ENCODE measurements around the gene NPHP4.

The NPHP4 gene

DNA sequence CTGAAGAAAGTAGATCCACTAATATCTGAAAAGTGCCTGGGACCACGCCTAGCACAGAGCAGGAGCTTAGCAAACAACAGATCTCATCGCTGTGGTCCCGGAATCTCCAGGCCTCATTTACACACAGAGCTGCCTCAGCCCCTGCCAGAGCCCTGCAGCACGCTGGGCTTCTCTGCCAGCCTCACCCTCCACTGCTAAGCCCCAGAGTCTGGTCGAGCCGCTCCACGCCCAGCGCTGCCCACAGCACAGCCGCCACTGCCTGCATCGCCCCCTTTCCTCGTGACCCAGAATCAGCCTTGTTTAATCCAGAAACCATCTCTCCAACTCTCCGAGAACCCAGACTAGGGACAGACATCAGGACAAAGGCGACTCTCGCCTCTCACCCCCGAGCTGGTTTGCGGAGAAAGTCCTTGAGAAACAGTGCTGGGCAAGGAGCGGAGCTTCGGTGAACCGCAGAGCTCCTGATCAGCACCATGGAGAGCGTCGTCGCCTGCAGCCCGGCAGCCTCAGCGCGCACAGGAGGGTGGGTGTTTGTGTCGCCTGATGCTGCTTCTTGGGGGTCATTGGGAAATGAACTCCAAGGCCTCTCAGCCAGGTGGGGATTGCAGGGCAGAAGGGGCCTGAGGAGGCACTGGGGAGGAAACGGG, 145.1 kb downstream of the NPHP4 start:
- DNase-seq = peak; percentile 38

GRCh38 chr1:5845376-5845775, 146.8 kb downstream of the NPHP4 start:
- no peak for DNase-seq

DNA sequence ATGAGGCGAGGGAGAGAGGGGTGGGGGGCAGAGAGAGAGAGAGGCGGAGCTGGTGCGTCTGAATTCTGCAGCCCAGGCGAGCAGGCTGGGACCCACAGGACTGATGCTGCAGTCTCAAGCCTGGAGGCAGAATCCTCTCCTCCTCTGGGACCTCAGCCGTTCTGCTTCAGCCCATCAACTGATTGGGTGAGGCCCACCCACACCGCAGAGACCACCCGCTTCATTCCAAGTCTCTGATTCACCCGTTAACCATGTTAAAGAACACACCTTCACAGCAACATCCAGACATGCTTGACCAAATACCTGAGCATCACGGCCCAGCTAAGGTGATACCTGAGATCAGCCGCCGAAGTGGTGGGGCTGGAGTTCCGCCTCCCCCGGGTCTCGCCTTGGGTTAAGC, 147.8 kb downstream of the NPHP4 start:
- DNase-seq = no peak

- DNase-seq = no peak
Measured at GRCh38 chr1:5843521-5844096, 148.6 kb downstream of the NPHP4 start.

DNA sequence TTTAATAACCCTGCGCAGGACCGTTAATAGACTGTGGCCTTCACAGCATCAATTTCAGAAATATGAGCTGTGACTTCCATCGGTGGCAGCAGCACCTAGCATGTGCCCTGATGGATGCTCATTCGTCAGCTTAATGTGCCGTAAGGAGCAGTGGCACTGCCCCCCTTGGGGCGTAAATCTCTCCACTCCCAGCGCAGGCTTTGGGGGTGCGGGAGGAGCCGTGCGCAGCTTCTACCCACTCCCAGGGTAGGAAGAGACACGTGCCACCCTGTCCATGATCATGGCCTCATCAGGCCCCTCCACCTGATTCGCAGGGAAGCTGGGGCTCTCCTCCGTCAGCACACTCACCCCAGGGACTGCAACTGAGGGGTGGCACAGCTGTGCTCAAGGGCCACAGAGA, 149.5 kb downstream of the NPHP4 start:
- DNase-seq = no peak

GRCh38 chr1:5840551-5841001, 151.6 kb downstream of the NPHP4 start:
- DNase-seq = no peak

DNA sequence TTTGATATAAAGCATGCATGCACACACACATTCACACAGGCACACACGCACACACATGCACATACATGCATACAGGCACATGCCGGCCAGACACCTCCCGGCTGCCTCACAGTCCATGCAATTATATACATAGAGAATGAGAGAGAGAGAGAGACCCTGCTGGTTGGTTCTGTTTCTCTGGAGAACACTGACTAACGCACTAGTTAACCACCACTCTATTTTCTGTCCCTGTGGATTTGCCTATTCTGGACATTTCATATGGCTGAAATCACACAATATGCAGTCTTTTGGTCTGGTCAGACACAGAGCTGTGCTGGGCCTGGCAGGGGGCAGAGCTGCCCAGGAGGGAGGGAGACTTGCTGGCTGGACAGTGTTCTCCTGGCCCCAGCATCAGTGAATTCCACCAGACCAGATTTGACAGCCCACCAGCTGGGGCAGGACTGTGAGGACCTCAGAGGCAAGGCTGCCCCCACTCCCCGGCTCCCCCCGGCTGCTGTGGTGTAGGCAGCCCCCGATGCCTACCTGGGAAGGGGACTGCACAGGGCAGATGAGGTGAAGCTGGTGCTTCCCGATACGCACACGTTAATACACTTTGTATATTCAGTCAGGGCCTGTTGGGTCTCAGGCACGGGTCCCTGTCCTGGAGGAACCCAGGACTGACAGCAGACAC, 152.2 kb downstream of the NPHP4 start:
- DNase-seq = no peak

- no peak for DNase-seq
Measured at GRCh38 chr1:5839161-5839880, 152.9 kb downstream of the NPHP4 start.

DNA sequence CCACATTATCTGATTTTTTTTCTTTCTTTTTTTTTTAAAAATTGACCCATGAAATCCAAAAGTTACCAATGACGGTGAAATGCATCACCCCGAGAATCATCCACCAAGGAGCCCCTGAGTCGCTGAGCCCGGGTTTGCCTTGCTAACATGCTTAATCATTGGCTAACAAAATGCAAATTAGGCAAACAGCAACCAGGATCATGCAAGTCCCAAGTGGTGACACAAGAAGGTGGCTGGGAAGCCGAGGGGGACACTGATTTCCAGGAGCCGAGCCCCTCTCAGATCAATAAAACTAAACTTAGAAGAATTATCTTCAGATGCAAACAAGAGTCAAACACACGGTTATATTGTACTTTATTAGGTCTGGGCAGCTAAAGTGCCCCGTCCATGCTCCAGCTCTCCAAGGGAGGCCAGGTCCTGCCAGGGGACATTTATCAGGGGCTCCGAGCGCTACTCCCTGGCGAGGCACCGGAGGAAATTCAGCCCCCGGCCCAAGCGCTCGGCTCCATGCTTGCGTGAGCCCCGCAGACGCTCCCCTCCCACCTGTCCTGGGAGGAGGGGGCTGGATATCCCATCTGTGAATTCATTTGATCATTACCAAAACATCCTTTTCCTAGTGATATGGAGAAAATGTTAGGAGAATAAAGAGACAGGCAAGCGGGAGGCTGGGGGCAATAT, 154.1 kb downstream of the NPHP4 start:
- no peak for DNase-seq

DNA sequence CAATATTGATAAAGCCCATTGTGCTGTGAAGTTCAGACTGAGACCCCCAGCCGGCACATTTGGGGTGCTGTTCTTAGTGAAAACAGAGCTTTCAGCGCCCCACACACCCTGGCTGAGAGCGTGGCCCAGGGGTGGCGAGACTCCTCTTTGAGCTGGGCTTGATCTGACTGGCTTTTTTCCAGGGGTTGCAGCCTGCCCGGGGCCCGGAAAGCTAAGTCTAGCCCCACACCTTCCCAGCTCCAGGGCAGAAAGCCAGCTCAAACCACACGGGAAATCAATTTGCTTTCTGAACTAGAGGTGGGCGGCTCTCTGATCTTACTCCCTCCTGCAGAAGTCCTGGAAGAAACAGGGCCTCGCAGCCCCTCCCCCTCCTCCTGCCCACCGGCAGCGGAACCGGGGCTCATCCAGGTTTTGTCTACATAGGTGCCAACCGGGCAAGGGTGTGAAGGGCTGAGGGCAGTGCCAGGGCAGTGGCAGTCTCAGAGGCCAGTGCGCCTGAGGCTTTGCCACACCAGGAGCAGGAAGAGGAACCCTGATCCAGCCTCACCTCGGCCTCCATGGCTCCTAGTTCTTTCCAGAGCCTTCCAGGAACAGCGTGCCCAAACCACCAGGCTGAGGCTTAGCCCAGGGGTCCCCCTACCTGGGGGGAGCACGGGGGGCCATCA, 155.3 kb downstream of the NPHP4 start:
- no peak for DNase-seq

DNA sequence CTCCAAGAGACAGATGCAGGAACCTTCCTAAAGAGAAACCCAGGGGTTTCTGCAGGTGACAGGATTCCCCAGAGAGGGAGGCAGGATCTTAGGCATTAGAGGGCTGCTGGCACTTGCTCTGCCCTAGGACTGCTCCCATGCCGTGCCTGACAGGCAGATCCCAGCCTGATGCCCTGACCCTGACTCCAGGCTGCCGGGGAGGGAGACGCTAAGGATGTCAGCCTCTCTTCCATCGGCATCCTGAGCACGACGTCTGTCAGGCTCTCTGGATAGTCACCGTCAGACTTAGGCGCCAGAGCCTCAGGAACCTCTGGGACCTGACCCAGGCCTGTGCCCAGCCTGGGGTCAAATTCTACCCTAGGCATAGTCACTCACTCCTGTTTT, 157.1 kb downstream of the NPHP4 start:
- DNase-seq = no peak

DNA sequence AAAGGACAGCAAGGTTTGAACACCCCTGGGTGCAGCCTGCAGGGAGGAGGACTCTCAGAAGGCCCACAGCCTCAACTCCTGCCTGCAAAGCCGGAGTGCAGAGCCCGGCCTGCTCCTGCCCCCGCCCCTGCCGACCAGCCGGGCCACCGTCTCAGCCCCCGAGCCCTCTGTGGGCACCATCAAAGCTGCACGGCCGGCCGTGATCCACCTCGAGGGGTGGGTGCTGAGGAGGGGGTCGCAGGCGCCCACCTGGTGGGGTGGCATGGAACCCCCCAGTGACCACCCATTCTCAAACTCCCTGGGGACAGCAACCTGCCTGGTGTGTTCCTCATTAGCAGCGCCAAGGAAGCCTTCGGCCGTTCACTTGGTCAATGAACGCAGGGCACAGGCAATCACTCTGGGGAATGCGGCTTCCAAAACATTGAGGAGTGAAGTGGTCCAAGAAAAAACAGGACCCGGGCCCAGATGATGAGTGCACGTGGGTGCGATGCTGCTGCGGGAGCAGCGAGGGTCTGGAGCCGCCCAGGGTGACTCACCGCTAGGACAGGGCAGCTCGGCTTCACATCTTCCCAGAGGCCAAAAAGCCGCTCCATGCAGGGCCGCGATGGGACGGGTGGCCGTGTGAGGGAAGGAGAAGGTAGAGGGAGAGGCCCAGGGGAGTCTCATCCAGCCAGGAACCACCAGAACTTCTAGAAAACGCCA, 157.6 kb downstream of the NPHP4 start:
- no peak for DNase-seq

GRCh38 chr1:5833911-5834310, 158.3 kb downstream of the NPHP4 start:
- no peak for DNase-seq

DNA sequence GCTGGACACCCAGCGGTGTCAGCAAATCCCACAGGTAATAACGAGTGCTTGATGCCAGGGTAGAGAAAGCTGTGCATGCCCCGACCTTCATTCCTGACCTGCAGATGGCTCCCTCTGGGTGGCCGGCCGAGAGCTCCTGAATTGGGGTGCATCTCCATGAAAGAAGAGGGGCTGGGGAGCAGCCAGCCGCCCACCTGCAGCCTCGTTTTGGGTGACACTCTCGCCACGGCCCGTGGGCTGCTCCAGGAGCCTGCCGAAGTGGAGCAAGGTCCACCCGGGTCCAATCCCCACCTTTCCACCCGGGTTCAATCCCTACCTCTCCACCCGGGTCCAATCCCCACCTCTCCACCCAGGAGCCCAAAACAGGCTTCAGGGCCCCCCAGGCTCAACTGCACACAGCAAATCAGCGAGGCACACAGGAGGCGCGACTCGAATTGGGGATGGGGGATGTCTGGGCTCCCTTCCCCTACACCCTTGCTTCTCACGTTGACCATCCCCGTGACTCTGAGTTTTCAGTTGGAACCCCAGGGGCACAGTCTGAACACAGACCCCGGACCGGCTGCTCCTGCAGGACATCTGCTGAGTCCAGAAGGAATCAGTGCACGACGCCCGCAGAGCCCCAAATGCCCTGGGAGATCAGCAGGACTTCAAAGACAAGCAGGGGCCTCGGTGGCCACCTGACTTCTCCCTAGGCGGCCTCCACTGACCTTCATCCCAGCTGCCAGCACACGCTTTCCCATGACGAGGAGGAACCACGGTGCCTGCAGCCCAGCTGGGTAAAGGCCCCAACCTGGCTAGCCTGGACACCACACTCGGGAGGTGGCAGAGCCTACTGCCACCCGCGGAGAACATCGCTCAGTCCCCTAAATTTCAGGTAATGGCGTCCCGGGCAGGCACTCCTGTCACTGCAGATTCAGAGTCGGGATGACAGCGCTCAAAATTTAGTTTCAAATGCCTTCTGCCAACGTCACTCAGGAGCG, 159.0 kb downstream of the NPHP4 start:
- DNase-seq = no peak

DNA sequence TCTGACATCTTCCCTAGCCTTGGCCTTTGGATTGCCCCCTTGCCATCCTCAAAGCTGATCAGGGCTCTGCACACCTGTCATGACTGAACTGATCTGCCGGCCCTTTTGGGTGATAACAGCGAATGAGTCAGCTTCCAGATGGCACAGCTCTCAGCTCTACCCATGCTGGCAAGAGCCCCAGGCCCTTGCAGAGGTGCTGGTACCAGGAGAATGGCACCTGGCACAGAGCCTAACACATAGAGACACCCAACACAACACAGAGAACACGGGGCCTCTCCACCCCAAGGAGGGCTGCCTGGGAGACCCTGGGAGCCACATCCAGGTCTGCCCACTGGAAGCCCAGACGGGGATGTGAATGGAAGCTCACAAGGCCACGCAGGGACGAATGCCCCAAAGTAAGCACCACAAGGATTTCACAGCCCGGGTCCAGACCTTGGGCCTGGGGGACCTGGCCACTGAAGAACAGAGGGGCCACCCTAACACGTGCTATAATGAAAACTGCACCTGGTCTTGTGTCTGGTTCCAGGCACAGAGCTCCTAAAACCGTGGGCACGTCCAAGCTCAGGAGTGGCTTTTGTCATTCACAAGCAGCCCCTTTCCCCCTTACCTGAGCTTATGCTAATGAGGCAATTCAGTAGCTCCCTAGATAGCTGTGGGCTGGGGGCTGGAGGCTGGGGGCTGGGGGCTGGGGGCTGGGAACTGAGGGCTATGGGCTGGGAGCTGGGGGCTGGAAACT, 160.5 kb downstream of the NPHP4 start:
- no peak for DNase-seq

DNA sequence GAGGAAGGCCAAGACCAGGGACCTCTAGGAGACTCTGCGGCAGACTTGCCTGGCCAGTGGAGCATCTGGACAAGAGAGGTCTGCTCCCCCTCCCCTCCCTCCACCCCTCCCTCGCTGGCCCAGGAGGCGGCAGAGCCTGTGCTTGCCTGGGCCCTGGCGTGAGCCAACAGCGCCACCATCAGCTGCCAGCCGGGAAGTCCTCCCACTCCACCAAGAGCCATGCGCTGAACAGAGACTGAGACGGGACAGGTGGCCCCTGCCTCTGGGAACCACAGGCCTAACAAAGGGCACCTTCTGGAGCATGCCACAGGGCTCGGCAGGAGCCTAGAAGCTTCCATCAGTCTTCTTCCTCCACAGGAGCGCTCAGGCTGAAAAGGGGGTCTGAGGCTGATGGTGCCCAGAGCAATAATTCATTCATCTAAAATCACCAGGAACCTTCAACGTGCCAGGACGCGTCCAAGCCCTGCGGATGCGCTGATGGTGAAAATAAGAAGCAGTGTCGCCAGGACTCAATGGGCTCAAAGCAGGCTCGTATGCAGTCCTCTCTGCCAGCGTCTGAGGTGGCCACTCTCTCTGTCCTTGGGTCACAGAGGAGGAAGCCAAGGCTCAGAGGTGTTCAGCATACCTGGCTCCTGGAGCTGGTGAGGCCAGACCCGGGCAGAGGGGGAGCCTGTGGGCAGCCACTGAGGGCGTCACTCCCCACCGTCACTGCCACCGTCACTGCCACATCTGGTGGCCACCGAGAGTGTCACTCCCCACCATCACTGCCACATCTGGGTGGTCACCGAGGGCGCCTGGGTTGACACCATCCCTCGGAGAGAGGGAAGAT, 161.2 kb downstream of the NPHP4 start:
- no peak for DNase-seq

DNA sequence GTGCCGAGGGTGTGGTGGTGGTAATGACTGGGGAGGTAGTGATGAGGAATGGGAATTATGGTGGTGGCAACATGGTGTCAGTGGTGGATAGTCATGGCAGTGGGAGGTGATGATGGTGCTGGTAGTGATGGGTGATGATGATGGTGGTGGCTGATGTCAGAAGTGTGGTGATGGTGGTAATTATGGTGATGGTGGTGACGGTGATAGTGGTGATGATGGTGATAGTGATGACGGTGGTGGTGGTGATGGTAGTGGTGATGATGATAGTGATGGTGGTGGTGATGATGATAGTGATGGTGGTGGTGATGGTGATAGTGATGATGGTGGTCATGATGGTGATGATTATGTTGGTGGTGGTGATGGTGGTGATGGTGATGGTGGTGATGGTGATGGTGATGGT, 162.8 kb downstream of the NPHP4 start:
- DNase-seq = no peak

- no peak for DNase-seq
Measured at GRCh38 chr1:5828308-5828935, 163.8 kb downstream of the NPHP4 start.
